ENCODE results near the gene GTF2H1.

GRCh38 chr11:18307461-18308139 lies 14.8 kb upstream of the GTF2H1 start:
- TF ChIP-seq USF1 (IDR thresholded peaks at IDR 0.05) (no peak), CEBPB (IDR thresholded peaks at IDR 0.05) (no peak), MAX (IDR thresholded peaks at IDR 0.05) (no peak), RAD21 (IDR thresholded peaks at IDR 0.05; ENCODE audit: low read depth) (no peak), TEAD4 (IDR thresholded peaks at IDR 0.05) (no peak), REST (IDR thresholded peaks at IDR 0.05; ENCODE audit: low read depth) (no peak), EP300 (IDR thresholded peaks at IDR 0.05; ENCODE audit: borderline replicate concordance) (no peak), CREB1 (IDR thresholded peaks at IDR 0.05; ENCODE audit: low read depth) (no peak), FOXM1 (IDR thresholded peaks at IDR 0.05; ENCODE audit: borderline replicate concordance, low read depth) (no peak), TCF12 (IDR thresholded peaks at IDR 0.05; ENCODE audit: low read depth) (no peak), TAF1 (IDR thresholded peaks at IDR 0.05; ENCODE audit: low read depth) (no peak), ZBTB7A (IDR thresholded peaks at IDR 0.05; ENCODE audit: low read depth) (no peak), NFIC (IDR thresholded peaks at IDR 0.05) (no peak), EGR1 (IDR thresholded peaks at IDR 0.05) (no peak)
